Measurements from ENCODE around the gene CELA3B.
A peak's percentile ranks its signal among the peaks of the same experiment; 100 is the strongest.
"Not testable (repeated sequence)": the region's sequence is repeated elsewhere in the genome, so short reads cannot be mapped to it uniquely, and the experiment has no call there.

Gene CELA3B

DNA sequence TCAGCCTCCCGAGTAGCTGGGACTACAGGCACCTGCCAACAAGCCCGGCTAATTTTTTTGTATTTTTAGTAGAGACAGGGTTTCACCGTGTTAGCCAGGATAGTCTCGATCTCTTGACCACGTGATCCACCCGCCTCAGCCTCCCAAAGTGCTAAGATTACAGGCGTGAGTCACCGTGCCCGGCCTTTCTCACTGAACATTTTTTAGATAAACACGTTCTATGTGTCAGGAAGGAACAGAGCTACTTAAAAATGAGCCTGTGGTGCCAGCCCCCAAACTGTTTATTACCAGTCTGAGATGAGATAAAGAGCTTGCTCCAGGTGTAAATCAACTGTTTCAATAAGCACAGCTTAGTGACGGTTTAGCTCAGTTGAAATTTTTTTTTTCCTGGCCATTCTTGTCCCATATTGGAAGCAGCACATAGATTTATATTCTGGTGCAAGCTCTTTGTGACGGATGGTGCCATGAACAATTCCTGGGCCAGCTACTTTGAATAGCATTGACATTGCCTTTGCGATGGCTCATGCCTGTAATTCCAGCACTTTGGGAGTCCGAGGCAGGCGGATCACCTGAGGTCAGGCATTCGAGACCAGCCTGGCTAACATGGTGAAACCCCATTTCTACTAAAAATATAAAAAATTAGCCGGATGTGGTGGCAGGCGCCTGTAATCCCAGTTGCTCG, 33.7 kb upstream of the CELA3B start:
- DNase-seq (ENCODE audit: low spot score), result not testable (repeated sequence)

GRCh38 chr1:21944733-21945073, 32.1 kb upstream of the CELA3B start:
- DNase-seq (ENCODE audit: low spot score), result no peak

DNA sequence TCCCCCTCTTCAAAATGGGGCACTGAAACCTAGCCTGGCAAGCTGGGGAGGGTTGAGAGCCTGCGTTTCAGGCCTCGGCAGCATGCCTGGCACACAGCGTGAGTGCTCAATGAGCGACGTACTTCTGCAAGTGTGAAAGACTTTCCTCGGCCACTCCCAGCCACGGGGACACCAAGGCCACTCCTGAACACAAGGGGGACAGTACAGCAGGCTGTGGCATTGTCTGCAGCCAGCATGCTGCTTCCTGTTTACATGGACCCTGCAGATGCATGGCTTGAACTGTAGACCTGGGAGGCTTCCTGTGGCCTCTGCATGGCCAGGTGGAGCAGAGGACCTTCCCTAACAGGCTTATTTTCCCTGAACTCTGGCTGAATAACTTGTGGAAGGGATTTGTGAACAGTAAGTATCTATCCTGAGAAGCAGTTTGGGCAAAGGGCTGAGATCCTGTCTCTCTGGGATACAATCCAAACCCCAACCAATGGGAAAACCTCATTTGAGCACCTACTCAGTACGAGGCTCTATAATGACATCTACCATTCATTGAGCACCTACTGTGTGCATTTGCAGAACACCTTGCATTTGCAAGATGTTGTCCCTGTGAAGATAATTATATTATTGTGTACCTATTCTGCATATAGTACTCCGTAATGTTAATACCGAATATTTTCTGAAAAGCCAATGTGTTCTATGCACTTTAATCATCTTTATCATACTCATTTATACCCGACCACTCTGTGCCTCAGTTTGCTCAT, 29.8 kb upstream of the CELA3B start:
- no peak for DNase-seq (ENCODE audit: low spot score)

DNA sequence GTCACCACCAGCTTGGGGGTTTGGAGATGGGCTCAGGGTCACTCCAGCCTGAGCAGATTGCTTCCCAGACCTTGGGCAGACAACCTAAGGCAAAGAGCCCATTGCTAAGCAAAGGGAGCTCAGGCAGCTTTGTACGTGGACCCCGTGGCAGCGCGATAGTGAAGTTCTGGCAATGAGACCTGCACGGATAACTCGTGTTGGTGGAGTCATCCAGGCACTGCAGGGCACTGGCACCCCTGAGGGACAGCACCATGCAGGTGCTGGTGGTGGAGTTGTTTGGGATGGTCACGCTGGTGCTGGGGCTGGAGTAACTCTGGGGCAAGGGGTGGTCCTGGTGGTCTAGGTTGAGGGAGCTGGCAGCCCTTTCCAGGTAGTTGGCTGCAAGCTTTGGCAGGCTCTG, 26.1 kb upstream of the CELA3B start:
- no peak for DNase-seq (ENCODE audit: low spot score)

- DNase-seq (ENCODE audit: low spot score), result no peak
Measured at GRCh38 chr1:21951226-21951870, 25.5 kb upstream of the CELA3B start.

DNA sequence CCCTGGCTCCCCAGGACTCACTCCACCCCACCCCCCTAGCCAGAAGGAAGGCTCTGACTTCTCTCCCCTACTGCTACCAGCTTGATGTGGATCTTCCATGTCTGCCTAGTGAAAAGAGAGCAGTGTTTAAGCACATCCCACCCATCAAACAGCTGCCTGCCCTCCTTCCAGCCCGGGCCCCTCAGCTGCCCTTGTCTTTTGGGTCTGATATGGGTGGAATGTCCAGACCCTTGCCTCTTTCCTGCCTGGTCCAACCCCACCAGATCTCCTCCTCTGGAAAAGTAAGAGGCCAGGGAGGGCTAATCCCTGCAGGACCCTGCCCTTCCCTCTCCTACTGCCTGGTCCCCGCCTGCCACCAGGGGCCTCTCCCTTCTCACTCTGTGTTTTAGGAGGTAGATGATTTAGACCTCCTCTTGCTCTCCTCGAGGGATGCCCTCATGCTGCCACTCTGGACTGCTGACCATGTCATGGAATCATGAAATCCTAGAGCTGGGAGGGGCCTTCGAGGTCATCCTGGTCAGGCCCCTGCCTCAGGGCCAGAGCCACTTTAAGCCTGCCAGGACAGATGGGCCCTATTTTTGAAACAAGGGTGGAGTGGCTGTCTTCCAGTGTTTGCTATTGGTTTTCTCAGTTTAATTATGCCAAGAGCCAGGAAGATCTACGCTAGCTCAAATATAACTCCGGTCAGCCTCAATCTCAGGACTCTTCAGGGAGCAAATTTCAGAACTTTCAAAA, 23.9 kb upstream of the CELA3B start:
- DNase-seq (ENCODE audit: low spot score), result no peak

- no peak for DNase-seq (ENCODE audit: low spot score)
Measured at GRCh38 chr1:21955058-21955457, 21.8 kb upstream of the CELA3B start.

DNA sequence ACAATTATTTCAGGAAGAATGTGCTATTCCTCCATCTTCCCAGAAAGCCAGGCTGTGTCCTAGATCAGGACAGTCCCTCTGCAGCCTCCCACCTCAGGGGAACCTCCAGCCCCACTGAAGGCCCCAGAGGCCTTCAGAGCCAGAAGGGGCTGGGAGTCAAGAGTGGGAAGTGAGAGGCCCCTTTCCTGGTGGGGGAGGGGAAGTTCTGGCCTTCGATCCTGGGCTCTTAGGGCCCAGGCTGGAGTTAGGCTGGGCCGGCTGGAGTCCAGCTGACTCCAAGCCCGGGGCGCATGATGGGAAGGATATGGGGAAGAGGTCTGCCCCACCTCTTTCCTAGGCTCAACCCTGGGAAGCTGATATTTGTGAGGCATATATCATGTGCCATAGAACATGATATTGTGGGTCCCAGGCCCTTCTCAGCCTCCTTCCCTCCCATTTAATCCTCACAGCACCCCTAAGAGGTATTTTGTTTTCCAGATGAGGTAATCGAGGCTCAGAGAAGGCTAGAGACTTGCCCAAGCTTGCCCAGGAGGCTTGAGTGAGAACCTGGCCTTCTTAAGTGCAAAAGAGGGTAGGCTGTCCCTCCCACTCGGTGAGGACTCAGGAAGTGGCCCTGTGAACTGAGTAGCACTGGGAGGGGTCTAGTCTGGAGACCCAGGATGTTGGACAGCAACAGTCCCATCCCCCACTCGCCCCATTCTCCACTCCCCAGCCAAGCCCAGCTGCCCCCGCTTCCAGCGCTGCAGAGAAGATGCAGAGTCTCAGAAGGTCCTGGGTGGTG, 21.1 kb upstream of the CELA3B start:
- DNase-seq (ENCODE audit: low spot score), result no peak

DNA sequence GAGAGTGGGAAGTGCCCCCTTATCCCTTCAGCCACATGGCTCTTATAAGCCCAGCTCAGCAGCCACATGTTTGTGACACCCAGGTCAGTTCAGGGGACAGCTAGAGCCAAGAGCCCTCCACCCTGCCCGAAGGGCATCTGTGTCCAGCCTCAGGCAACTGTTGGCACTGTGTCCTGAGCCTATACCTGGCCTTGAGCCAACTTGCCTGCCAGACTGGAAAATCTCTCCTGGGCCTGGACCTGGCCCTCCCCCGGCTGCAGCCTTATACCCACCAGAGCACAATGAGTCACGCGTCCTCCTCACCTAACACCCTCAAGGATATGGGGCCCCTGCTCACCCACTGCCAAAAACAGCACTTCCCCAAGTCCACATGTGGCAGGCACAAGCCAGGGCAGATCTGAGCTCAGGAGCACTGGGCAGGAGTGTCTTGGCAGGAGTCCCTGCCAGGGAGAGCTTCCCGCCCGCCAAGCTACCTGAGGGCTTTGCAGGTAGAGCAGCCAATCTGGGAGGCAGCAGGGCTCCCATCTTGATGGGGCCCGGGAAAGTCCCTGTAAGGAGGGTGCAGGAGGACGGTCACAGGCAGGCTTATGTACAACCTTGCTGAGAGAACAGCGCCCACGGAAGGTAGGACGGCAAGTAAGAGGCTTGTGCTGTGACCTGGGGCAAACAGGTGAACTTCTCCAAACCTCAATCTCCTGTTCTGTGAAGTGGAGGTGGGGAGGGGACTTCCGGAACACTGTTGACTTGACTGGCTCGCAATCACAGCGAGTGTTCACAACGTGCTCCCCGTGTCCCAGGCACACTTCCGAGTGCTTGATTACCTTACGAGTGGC, 19.9 kb upstream of the CELA3B start:
- DNase-seq (ENCODE audit: low spot score), result peak; percentile 32

DNA sequence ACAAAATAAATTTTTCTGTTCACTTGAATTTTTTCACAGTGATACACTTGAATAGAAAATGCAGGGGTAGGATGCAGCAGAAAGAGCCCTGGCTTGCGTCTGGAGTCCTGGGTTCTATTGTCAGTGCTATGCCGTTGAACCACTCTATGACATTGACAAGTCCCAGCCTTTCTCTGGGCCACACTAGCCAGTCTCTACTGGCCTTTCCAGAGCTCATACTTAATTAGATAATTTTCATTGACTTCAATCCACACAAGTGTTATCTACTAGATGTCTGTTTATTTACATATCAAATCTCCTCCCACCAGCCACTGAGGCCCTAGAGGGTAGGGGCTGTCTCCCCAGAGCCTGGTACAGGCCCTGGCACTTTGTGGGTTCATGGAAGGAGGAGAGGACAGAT, 15.5 kb upstream of the CELA3B start:
- no peak for DNase-seq (ENCODE audit: low spot score)

DNA sequence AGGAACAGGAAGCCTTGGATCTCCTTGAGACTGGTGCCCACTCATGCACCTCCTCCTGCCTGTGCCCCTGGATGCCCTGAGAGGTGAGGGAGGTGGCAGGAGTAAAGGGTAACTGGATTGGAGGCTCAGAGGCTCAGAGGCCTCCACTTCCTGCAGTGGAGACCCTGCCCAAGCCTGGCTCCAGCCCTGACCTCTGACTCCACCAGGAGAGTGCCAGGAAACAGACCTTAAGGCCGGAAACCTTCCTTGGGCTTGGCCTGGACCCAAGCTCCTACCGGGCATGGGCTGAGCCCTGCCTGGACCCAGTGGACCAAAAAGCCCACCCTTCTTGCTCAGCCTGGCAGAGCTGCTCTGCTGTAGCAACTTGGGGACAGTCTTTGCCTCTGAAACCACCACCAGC, 15.0 kb upstream of the CELA3B start:
- DNase-seq (ENCODE audit: low spot score), result no peak

DNA sequence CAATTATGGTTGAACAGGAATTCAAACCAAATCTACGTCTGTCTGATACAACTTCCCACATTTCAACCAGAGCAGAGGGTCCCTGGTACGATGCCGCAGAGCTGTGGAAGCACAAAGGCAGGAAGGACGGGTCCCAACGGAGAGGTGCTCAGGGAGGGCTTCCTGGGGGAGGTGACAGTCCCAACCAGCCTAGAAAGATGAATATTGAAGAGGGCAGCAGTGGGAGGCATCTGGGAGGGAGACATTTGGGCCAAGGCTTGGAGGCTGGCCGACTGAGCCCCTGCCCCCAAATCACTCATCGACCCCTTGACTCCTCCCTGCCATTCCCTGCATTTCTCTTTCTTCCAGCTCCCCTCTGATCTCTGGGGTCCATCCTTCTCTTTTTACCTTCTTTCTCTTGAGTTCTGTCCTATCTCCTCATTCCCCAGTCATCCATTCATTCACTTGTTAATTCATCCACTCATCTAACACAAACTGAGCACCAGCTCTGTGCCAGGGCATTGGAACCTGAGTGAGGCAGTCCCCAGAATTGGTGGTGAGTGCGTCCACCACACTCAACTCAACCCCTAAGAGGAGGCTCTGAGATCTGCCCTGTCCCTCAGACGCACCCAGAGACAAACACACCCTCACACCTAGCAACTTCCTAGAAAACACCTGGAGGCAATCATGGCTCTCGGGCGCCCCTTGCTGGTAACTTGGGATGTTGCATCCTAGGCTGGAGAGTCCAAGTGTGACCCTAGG, 13.2 kb upstream of the CELA3B start:
- DNase-seq (ENCODE audit: low spot score), result peak; percentile 80

- peak; percentile 66 for DNase-seq (ENCODE audit: low spot score)
Measured at GRCh38 chr1:21966247-21967000, 10.4 kb upstream of the CELA3B start.

DNA sequence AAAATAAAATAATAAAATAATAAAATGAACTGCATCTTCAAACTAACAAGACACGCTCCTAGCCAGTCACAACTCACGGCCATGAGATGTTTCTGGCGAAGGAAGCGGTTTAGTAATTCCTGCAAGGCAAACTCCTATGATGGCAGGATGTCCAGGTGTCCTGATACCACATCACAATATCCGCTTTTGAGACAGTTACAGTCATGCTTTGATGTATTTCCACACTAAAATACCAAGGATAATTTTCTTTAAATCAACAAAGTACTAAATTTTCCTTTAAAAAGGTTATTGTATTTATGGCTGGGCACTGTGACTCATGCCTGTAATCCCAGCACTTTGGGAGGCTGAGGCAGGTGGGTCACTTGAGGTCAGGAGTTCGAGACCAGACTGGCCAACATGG, 9.6 kb upstream of the CELA3B start:
- not testable (repeated sequence) for DNase-seq (ENCODE audit: low spot score)

GRCh38 chr1:21969066-21969465, 7.8 kb upstream of the CELA3B start:
- DNase-seq (ENCODE audit: low spot score), result not testable (repeated sequence)

GRCh38 chr1:21970523-21970922, 6.3 kb upstream of the CELA3B start:
- DNase-seq (ENCODE audit: low spot score), result not testable (repeated sequence)

- DNase-seq (ENCODE audit: low spot score), result not testable (repeated sequence)
Measured at GRCh38 chr1:21972973-21973441, 3.8 kb upstream of the CELA3B start.

DNA sequence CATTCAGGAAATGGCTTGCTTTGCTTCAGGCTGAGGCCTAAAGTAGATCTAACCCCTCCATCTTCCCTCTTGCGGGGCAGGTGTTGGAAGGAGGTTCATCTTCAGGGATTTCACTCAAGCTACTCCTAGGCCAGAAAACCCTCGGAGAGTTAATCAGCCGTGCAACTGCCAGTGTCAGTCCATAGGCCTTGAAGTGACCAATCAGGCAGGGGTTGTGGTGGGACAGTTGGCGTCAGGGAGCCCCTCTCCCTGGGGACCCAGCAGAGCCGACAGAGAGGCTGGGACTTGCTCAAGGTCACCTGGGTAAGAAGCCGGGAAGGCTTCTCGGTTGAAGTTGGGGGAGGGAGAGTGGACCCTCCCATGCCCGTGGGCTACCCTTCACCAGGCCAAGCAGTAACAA, 2.9 kb upstream of the CELA3B start:
- DNase-seq (ENCODE audit: low spot score), result not testable (repeated sequence)

DNA sequence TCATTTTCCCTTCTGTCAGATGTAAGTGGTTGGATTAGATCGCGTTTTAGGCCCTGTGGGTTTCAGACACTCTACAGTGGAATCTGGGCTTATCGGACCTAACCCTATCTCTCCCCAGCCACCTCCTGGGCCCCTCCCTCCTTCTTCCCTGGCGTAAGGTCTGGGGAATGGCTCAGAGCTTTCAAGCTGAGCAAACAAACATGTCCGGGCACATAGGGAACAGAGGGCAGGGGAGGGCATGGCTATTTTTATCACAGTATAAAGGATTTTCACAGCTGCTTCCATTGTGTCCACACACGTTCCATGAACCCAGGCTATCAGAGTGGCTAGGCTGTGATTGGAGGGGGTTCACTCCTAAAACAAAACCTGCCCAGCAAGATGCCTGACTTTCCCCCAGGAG, 2.1 kb upstream of the CELA3B start:
- not testable (repeated sequence) for DNase-seq (ENCODE audit: low spot score)

Measured in AG20443 (cell line).